Stimulated activated CD8-positive, alpha-beta memory T cell treated with anti-CD3 and anti-CD28 coated beads, Interleukin-7, amount 100 ng/mL, for 24 hours (primary cell): ENCODE measurements around the gene IGDCC3.
A peak's percentile ranks its signal among the peaks of the same experiment; 100 is the strongest.

Experiments used
- DNase-seq: peaks from one replicate; pipeline ENCODE4 v3.0.0-alpha.2; 2020; ENCODE audit warnings: low read depth

IGDCC3 gene

DNA sequence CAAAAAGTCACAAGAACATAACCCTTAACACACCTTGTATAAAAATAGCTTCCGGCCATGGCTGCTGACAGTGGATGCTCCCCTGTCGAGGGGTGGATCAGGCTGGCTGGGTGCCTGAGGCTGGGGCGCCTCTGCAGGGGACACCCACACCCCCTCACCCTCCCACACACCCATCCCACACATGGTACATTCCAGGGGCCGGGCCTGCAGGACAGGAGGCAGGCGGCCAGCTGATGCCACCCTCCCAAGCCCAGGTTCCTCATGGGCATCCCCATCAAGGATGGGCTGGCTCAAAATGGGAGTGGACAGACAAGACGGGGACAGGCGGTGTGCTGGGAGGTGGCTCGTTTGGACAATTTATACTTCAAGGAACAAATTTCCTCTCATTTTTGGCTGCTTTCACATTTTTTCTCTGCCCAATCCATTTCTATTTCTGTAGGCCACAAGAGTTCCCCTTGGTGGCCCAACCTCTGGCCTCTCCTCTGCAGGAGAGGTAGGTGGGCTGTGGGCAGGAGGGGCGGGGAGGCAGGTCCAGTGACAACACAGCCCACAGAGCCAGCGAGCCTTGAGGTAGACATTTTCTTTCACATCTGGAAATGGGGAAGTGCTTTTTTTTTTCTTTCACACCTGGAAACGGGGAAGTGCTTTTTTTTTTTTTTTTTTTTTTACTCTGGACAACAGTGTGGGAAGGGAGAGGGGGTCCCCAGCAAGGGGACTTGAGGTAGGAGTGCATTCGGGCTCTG, 50.0 kb downstream of the IGDCC3 start:
- no peak for DNase-seq

DNA sequence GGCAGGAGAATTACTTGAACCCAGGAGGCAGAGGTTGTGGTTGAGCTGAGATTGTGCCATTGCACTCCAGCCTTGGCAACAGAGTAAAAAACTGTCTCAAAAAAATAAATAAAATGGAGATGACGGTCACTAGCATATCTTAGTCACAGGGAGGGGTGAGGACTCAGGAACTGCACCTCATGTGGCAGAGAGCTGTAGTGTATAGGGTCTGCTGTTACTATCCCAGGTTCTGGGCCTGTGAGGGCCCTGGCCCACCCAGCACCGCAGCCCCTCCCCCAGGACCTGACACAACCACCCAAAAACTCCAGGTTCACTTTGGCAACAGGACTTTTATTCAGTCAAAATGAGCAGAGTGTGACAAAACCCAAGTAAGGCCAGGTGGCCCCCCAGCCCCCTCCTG, 51.0 kb downstream of the IGDCC3 start:
- no peak for DNase-seq

DNA sequence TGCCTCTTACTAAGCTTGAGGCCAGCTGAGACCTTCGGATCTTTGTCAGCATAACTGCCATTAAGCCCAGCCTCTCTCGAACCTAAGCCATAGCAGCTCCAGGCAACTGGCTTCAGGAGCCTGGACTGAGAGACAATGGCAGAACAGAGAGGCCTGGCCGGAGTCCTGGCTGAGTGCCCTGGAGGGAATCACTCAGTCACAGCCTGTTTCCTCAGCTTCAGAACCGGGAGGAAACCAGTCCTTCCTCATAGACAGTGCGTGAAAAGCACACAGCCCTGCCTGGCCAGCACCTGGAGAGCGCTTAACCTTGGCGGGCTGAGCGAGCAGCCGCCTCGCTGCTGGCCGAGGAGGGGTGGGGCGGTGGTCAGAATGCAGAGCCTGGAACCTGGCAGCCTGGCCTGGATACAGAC, 51.7 kb downstream of the IGDCC3 start:
- DNase-seq = no peak

DNA sequence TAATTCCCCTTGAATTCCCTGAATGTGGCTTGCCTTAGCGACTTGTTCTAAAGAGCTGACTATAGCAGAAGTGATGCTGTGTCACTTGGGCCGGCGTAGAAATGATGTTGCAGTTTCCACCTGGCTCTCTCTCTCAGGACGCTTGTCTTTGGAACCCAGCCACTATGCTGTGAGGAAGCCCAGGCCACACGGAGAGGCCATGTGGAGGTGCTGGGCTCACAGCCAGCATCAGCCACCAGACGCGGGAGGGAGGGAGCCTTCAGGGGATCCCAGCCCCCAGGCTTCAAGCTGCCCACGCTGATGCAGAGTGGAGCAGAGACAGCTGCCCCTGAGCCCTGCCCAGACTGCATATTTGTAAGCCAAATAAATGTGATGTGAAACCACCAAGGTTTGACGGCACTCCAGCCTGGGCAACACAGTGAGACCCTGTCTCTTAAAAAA, 54.7 kb downstream of the IGDCC3 start:
- DNase-seq = no peak

DNA sequence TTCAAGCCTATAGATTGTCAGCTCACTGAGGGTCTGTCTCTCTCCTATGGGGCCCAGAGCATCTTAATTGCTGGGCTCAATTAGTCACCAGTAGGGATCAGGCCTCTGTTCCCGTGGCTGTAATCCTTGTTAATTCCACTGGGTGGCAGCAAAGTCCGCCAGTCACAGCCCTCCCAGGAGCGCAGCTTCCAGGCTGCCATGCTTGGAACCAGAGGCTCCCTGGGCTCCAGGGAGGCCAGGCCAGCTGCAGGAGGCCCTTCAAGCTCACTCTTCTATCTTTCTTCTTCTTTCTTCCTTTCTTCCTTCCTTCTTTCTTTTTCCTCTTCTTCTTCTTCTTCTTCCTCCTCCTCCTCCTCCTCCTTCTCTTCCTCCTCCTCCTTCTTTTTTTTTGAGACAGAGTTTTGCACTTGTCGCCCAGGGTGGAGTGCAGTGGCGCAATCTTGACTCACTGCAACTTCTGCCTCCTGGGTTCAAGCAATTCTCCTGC, 58.9 kb downstream of the IGDCC3 start:
- peak; percentile 59 for DNase-seq

DNA sequence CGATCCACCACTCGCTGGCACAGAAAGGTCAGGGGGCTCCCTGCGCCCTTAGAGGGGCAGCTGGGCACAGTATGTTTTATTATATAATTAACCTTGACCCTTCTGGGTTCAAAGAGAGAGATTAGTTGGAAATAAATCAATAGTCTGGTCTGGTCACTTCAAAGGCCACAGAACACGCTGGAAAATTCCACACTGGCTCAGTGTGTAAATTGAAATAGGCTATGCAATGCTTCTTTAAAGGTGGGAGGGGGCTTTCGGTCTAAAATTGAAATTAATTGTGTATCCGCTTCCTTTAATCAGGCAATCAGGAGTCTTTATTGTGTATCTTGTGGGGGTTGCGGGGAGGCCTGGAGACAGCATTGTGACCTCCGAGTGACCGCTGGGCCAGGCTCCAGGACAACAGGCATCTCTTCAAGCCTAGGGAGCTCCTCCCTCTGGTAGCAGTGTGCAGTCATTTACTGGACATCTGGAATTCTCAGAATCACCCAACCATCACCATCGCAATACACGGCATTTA, 65.3 kb downstream of the IGDCC3 start:
- DNase-seq = no peak

DNA sequence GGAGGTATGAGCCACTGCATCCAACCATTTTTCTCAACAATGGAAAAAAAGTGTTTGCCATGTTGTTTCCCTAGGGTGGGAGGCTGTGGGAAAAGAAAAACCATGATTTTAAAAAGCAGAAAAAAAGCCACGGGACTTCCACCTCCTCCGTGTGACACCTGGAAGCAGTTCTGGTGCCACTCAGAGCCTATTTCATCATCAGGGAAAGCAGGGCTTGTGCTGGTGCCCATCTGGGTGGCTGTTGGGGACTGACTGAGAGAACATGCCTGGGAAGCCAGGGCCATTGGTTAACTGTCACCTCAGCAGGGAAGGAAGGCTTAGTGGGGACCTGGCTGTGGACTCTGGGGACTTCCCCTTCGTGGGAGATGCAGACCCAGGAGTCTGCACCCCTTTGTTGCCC, 66.0 kb downstream of the IGDCC3 start:
- DNase-seq = no peak

DNA sequence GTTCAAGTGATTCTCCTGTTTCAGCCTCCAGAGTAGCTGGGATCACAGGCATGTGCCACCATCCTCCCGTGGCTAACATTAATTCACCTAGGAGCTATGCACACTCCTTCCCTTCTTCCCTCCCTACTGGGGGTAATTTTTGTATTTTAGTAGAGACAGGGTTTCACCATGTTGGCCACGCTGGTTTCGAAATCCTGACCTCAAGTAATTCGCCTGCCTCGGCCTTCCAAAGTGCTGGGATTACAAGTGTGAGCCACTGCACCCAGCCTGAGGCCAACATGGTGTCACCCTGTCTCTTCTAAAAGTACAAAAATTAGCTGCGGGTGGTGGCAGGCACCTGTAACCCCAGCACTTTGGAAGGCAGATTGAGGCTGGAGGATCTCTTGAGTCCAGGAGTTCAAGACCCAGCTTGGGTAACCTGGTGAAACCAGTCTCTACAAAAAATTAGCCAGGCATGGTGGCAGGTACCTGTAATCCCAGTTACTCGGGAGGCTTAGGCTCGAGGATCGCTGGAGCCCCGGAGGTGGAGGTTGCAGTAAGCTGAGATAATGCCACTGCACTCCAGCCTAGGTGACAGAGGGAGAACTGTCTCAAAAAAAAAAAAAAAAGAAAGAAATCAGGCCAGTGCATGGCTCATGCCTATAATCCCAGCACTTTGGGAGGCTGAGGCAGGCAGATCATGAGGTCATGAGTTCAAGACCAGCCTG, 67.2 kb downstream of the IGDCC3 start:
- no peak for DNase-seq

DNA sequence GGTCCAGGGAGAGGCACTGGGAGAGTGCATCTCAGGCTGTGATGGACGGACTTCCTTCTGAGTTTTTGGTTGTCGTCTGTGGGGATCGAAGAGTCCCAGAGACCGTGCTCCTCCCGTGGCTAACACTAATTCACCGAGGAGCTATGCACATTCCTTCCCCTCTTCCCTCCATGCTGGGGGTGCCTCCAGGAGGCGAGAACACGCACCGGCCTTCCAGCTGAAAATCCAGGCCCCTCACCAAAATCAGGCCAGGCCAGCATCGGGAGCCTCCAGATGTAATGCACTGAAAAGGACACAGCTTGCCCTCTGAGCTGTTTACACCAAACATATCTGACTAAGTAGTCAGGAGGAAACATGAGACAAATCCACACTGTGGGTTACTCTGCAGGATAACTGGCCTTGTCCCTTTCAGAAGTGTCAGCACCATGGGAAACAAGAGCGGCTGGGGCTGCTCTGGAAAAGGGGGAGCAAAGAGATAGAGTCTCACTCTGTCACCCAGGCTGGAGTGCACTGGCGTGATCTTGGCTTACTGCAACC, 67.9 kb downstream of the IGDCC3 start:
- DNase-seq = no peak

DNA sequence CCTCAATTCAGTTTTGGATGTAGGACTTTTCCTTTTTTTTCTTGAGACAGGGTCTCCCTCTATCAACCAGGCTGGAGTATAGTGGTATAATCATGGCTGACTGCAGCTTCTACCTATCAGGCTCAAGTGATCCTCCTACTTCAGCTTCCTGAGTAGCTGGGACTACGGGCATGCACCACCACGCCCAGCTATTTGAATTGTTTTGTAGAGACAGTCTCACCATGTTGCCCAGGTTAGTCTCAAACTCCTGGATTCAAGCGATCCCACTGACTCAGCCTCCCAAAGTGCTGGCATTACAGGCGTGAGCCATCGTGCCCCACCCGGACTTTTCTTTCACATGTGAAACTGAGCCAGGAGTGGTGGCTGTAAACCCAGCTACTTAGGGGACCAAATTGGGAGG, 69.8 kb downstream of the IGDCC3 start:
- no peak for DNase-seq

DNA sequence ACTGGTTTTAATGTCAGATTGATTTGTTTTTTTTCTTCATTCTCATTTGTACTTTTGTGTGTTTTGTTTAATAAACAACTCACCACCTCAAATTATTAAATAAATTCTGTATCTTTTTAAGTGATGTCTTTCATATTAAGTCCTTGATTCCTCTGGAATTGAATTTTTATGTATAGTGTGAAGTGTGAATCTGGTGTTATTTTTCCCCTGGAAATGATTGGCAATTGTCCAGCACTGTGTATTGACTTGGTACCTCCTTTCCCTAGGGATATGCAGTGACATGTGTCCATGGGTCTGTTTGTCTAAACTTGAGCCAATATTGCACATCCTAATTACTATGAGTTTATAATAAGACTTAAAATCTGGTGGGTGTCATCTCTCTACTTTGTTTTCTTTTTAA, 71.3 kb downstream of the IGDCC3 start:
- DNase-seq = no peak

DNA sequence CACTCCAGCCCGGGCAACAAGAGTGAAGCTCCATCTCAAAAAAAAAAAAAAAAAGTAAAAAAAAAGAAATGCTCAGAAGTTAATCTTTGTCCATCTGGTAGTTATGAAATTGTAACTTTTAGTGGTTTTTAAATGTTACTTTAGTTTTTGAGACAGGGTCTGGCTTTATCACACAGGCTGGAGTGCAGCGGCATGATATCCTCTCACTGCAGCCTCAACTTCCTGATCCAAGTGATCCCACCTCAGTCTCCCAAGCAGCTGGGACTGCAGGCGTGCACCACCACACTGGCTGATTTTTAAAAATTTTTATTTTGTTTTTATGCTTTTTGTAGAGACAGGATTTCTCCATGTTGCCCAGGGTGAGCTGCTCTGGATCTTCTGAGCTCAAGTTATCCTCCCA, 72.0 kb downstream of the IGDCC3 start:
- DNase-seq = no peak

DNA sequence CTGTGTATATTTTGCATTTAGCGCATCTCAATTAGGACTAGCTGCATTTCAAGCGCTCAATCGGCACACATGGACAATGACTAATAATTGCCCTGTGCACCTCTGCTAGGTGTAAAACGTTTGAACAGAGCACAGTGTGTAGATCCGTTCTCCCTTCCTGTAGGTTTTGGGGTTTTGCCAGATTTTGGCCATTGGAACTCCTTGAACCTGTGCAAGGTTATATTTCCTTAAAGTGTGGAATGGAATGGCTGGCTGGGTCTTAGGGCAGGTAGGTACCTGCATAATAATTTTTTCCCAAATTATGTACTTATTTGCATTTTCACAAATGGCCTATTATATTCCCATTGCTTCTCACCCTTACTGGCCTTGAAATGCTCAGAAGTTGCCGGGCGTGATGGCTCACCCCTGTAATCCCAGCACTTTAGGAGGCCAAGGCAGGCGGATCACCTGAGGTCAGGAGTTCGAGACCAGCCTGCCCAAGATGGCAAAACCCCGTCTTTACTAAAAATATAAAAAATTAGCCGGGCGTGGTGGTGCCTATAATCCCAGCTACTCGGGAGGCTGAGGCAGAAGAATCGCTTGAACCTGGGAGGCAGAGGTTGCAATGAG, 72.5 kb downstream of the IGDCC3 start:
- no peak for DNase-seq

DNA sequence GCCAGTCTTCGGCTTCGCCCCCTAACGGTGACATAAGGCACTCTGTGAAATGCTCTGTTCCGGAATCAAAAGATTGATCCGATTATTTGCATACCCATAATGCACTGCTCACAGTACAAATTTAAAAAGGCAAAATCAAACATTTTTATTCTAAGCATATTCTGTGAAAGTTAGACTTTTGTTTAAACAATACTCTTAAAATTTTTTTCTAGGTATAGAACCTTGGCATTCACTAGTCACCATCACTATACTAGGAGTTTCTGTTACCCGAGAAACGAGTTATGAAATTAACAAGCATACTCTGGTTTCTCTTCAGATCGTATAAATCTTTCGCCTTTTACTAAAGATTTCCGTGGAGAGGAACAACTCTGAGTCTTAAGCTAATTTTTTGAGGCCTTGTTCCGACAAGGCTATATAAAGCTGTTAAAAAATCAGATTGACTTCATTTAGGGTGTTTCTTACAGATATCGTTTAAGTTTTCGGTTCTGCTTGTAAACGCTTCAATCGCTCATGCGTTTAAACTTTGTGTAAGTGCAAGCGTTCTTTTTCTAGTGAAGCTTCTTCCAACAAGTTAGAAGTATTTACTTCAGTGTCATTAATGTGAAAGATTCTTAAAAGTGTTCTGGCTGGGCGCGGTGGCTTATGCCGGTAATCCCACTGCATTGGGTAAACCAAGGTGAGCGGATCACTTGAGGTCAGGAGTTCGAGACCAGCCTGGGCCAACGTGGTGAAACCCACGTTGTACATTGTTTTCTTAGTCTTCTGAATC, 73.2 kb downstream of the IGDCC3 start, which contains the start of gene RNU5B-1:
TSS of gene RNU5B-1 (plus strand) at position 297 of the 769 bp plus-strand sequence.
- peak; percentile 76 for DNase-seq

DNA sequence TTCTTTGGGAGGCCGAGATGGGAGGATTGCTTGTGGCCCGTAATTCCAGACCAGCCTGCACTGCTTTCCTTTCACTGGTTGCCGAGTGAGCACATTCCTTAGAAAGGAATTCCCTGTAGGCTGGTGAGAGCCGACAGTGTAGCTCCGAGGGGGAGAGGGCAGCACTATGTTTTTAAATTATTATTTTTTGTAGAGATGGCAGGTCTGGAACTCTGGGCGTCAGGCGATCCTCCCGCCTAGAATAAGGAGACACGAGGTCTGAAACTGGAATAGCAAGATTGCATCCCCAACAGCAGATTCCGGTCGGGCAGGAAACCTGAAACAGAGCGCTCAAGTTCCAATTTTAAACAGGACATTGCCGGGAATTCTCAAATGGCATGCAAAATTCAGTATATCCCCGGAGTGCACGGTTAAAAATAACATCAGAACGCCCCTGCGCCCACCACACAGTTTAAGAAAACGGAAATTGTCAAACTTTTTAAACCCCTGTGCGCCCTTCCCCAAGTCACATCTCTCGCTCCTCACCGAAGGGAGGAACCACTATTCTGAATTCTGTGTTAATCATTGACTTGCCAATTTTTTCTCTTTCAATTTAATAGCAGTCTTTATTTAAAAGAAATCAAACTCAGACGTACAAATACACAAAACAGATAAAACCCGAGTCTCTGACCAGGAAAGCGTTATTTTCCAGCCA, 74.0 kb downstream of the IGDCC3 start:
- DNase-seq = no peak

DNA sequence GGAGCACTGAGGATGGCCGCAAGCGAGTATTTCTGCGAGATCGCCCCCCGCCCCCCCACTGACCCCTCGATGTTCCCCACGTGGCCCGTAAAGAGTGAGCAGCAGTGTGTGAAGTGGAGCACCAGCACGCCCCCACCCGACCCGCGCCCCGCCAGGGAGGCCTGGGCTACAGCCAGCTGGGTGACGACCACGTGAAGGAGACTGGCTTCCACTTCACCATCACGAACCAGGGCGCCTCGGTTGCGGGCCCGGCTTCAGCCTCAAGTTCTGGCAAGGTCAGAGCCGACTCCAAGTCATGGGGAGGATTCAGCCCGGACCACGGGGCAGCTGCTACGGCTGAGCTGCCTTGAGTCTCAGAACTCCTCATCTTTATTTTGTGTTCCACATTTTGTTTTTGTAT, 75.7 kb downstream of the IGDCC3 start:
- DNase-seq = no peak

DNA sequence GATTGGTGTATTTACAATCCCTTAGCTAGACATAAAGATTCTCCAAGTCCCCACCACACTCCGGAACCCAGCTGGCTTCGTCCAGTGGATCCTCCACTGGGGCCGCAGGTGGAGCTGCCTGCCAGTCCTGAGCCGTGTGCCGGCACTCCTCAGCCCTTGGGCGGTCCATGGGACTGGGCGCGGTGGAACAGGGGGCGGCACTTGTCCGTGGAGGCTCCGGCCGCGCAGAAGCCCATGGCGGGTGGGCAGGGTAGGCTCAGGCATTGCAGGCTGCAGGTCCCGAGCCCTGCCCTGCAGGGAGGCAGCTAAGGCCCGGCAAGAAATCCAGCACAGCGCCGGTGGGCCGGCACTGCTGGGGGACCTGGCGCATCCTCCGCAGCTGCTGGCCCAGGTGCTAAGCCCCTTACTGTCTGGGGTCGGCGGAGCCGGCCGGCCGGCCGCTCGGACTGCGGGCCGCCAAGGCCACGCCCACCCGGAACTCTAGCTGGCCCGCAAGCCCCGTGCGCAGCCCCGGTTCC, 76.8 kb downstream of the IGDCC3 start:
- no peak for DNase-seq

DNA sequence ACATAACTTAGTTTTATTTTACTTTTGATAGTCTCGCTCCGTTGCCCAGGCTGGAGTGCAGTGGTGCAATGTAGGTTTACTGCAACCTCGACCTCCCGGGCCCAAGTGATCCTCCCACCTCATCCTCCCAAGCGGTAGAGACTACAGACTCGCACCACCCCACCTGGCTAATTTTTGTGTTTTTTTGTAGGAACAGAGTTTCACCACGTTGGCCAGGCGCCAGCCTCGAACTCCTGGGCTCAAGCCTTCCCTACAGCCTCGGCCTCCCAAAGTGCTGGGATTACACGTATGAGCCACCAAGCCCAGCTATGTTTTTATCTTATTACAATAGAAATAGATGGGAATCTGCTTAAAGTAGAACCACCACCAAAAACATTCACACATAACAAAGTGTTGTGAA, 79.1 kb downstream of the IGDCC3 start:
- no peak for DNase-seq

DNA sequence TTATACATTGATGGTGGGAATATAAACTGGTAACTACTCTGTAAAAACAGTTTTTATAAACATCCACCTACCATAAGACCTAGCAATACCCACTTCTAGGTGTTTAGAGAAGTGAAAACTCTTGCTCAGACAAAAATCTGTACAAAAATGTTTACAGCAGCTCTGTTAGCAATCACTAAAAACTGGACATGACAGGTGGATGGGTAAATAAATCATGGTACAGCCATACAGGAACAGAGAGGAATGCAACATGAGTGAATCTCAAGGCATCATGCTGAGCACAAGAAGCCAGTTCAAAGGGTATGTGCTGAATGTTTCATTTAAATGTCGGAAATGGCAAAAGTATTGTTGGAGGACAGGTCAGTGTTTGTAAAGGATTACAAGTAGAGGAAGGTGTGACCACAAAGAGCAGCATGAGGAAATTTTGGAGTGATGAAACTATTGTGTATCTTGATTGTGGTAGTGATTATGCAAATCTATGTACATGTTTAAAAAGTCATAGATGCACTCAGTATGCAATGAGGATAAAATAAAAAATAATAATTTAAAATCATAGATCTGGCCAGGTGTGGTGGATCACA, 84.8 kb downstream of the IGDCC3 start:
- DNase-seq = no peak

DNA sequence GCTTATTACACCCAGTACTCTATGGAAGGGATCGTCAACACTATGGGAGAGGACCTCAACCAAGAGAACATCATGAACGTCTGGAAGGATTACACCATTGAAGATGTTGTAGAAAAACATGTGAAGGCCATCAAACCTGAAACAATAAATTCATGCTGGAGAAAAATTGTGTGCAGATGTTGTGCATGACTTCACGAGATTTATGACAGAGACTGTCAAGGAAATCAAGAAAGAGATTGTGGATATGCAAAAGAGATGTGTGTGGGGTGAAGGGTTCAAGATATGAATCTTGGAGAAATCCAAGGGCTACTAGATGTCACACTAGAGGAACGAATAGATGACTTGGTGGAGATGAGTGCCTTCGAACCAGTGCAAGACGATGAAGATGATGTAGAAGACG, 87.6 kb downstream of the IGDCC3 start:
- DNase-seq = no peak
